Measurements from ENCODE around the gene HECW1. TPM values are rescaled to one million over a fixed set of nuclear protein-coding genes. Genes with fewer than 3 reads are reported as not detected.
"Not testable (repeated sequence)": the region's sequence is repeated elsewhere in the genome, so short reads cannot be mapped to it uniquely, and the experiment has no call there.

The HECW1 gene
- total and polyA plus RNA-seq, 8 donors: 0.04 to 0.69 (median 0.12) TPM; not detected in 5

GRCh38 chr7:43337191-43337590, 224.7 kb downstream of the HECW1 start:
- Histone ChIP-seq H3K27ac (no peak overlapping the region), H3K36me3 (no peaks in the 10 kb centered on the region), H3K4me1 (no peaks in the 10 kb centered on the region), H3K4me3 (no peak overlapping the region), H3K9me3 (no peaks in the 10 kb centered on the region), H3K27me3 (peaks cover 0 to 4% (median 0%) of the 10 kb centered on the region in 4 donors)
- no peak for TF ChIP-seq CTCF (IDR thresholded peaks at IDR 0.05)
- ATAC-seq: no peak
- DNase-seq: no peak
- intact Hi-C loops (cut with DNase I): no loop called here
- no peak for FAIRE-seq

GRCh38 chr7:43337811-43338210, 225.4 kb downstream of the HECW1 start:
- ATAC-seq (no peak), FAIRE-seq (no peak), DNase-seq (no peak)
- no peaks in the 10 kb centered on the region for H3K9me3 ChIP-seq
- 57 to 65% methylated on average over 1 of the region's 1 CpG for WGBS, 2 donors
- intact Hi-C loops (cut with DNase I): no loop called here
- H3K27me3 ChIP-seq: peaks cover 0 to 4% (median 0%) of the 10 kb centered on the region in 4 donors
- TF ChIP-seq CTCF (IDR thresholded peaks at IDR 0.05): no peak
- no peak overlapping the region for H3K4me3 ChIP-seq
- no peaks in the 10 kb centered on the region for H3K4me1 ChIP-seq
- H3K36me3 ChIP-seq: no peaks in the 10 kb centered on the region
- H3K27ac ChIP-seq: no peak overlapping the region

- Histone ChIP-seq H3K4me1 (no peaks in the 10 kb centered on the region), H3K27me3 (peaks cover 0 to 4% (median 0%) of the 10 kb centered on the region in 4 donors), H3K27ac (no peak overlapping the region), H3K9me3 (no peaks in the 10 kb centered on the region), H3K4me3 (no peak overlapping the region), H3K36me3 (no peaks in the 10 kb centered on the region)
- DNase-seq (no peak), ATAC-seq (no peak), FAIRE-seq (no peak)
- 56 to 72% methylated on average over 2 of the region's 2 CpGs for WGBS, 2 donors
- no peak for TF ChIP-seq CTCF (IDR thresholded peaks at IDR 0.05)
- intact Hi-C loops (cut with DNase I): no loop called here
These were observed 228.7 kb downstream of the HECW1 start for GRCh38 chr7:43341132-43341531.

GRCh38 chr7:43343417-43343816, 231.0 kb downstream of the HECW1 start:
- H3K27me3 ChIP-seq; ATAC-seq; H3K4me1 ChIP-seq; H3K9me3 ChIP-seq; FAIRE-seq; H3K36me3 ChIP-seq; DNase-seq; H3K4me3 ChIP-seq; H3K27ac ChIP-seq; intact Hi-C loops (cut with DNase I): not testable (repeated sequence)
- WGBS, 2 donors: 73 to 85% methylated on average over 4 of the region's 4 CpGs

GRCh38 chr7:43345696-43346095, 233.2 kb downstream of the HECW1 start:
- WGBS, 2 donors: 23 to 45% methylated on average over 1 of the region's 1 CpG
- FAIRE-seq; H3K27ac ChIP-seq; H3K4me3 ChIP-seq; H3K27me3 ChIP-seq; H3K4me1 ChIP-seq; DNase-seq; H3K36me3 ChIP-seq; H3K9me3 ChIP-seq; ATAC-seq; intact Hi-C loops (cut with DNase I): not testable (repeated sequence)

- no peaks in the 10 kb centered on the region for H3K27me3 ChIP-seq
- H3K27ac ChIP-seq: no peak overlapping the region
- no peaks in the 10 kb centered on the region for H3K9me3 ChIP-seq
- 72 to 73% methylated on average over 3 of the region's 3 CpGs for WGBS, 2 donors
- ATAC-seq (no peak), FAIRE-seq (no peak), DNase-seq (no peak)
- intact Hi-C loops (cut with DNase I): no loop called here
- H3K4me1 ChIP-seq: no peaks in the 10 kb centered on the region
- H3K36me3 ChIP-seq: no peaks in the 10 kb centered on the region
- no peak for TF ChIP-seq CTCF (IDR thresholded peaks at IDR 0.05)
- no peak overlapping the region for H3K4me3 ChIP-seq
These were observed 239.2 kb downstream of the HECW1 start for GRCh38 chr7:43351683-43352082.

Data from pancreas (tissue), 10 donors.